ENCODE data around the gene FAM53A.

GRCh38 chr4:1669850-1670249 is 14.3 kb downstream of the FAM53A start:
- TF ChIP-seq BHLHE40 (IDR thresholded peaks at IDR 0.05; ENCODE audit: borderline replicate concordance) (no peak), ELF4 (IDR thresholded peaks at IDR 0.05) (no peak), NFRKB (IDR thresholded peaks at IDR 0.05) (no peak), FOXM1 (IDR thresholded peaks at IDR 0.05; ENCODE audit: borderline replicate concordance) (no peak), FOXK2 (IDR thresholded peaks at IDR 0.05) (no peak), ZNF384 (IDR thresholded peaks at IDR 0.05) (no peak), TARDBP (IDR thresholded peaks at IDR 0.05) (no peak), FOXA1 (IDR thresholded peaks at IDR 0.05) (no peak)
